Mesodermal cell (in vitro differentiated cells): ENCODE results near the gene FAM53A.
"Not testable (repeated sequence)": the region's sequence is repeated elsewhere in the genome, so short reads cannot be mapped to it uniquely, and the experiment has no call there.

Experiments used
- H3K27ac ChIP-seq: 2 replicates; pipeline ENCODE4 v1.7.0; 2013; ENCODE audit warnings: mild to moderate bottlenecking, low read depth, low read length, moderate library complexity; ENCODE audit not compliant: severe bottlenecking
- H3K36me3 ChIP-seq: 2 replicates; pipeline ENCODE4 v1.7.1; 2013; ENCODE audit warnings: mild to moderate bottlenecking, low read length, moderate library complexity; ENCODE audit not compliant: control insufficient read depth, insufficient read depth
- H3K4me1 ChIP-seq: one replicate; pipeline ENCODE4 v1.7.1; 2013; ENCODE audit warnings: mild to moderate bottlenecking, low read length; ENCODE audit not compliant: insufficient read depth, control insufficient read depth, poor library complexity, severe bottlenecking
- H3K4me3 ChIP-seq: 2 replicates; pipeline ENCODE4 v1.7.0; 2013; ENCODE audit warnings: low read length, control low read depth, mild to moderate bottlenecking; ENCODE audit not compliant: insufficient read depth, poor library complexity, severe bottlenecking; ENCODE audit errors: extremely low read depth
- H3K9me3 ChIP-seq: 2 replicates; pipeline ENCODE4 v1.7.1; 2013; ENCODE audit warnings: mild to moderate bottlenecking, low read length, moderate library complexity; ENCODE audit not compliant: control insufficient read depth
- WGBS, 2 experiments: methylation state at CpG; one replicate each; pipeline ENCODE4 v1.1.5; 2013; ENCODE audit warnings: missing lambda C conversion rate in 2 of 2; ENCODE audit not compliant: insufficient coverage in 2 of 2; 5-methylcytosine and 5-hydroxymethylcytosine counted together

FAM53A gene

DNA sequence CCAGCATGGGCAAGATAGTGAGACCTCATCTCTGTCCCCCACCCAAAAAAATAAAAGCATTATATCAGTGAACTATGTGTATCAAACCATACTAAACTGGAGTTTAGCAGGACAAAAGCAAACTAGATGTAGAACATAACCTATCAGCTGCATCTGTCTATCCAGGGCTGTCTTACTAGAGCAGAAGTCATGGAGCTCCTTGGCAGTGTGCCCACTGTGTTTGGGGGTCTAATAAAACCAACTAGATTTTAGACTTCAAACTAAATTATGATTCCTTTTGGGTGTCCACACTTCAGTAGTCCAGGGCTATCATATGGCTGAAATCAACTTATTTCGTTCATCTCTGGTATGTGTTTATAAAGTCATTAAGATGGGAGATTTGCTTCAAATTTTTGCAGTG is 19.8 kb upstream of the FAM53A start:
- Histone ChIP-seq H3K4me1 (peaks cover 9% of the 10 kb centered on the region), H3K36me3 (peaks cover 83% of the 10 kb centered on the region), H3K4me3 (no peak overlapping the region), H3K9me3 (no peaks in the 10 kb centered on the region), H3K27ac (no peak overlapping the region)
- WGBS, 2 experiments = 100% methylated on average over 1 of the region's 1 CpG; no CpG with 5 or more reads in 1 of the 2 experiments

DNA sequence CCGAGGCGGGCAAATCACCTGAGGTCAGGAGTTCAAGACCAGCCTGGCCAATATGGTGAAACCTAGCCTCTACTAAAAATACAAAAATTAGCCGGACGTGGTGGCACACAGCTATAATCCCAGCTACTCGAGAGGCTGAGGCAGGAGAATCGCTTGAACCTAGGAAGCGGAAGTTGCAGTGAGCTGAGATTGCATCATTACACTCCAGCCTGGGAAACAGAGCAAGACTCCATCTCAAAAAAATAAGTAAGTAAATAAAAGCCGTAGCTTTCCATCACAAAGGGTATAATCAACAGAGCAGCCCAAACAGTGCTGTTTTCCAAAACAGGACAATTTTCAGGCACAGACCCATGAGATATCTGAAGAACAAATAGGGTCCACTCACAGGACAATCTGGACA is 17.6 kb upstream of the FAM53A start:
- WGBS, 2 experiments = 96 to 98% methylated on average over 6 to 7 of the region's 8 CpGs
- not testable (repeated sequence) for H3K4me3 ChIP-seq, H3K9me3 ChIP-seq, H3K27ac ChIP-seq, H3K4me1 ChIP-seq
- H3K36me3 ChIP-seq = peaks cover 96% of the 10 kb centered on the region

DNA sequence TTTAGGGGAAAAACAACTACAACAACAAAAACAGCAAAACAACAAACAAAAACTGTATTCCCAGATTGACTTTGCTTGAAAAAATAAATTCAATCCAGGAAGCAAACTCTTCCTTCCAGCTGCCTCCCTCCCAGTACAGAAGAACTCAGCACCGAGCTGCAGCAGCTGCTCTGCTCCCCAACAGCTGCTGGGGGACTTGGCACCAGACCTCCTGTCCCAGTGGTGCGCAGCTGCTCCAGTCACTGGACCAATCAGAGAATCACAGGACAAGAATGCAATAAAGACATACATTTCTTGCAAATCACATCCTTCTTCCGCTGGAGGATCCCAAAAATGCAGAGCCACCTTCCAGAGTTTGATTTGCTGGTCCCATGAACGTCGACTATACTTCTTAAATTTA is 11.8 kb upstream of the FAM53A start:
- peaks cover 98% of the 10 kb centered on the region for H3K36me3 ChIP-seq
- WGBS, 2 experiments = 89 to 93% methylated on average over 3 to 4 of the region's 5 CpGs
- H3K27ac ChIP-seq = no peak overlapping the region
- H3K4me3 ChIP-seq = no peak overlapping the region
- no peaks in the 10 kb centered on the region for H3K9me3 ChIP-seq
- H3K4me1 ChIP-seq = no peaks in the 10 kb centered on the region

DNA sequence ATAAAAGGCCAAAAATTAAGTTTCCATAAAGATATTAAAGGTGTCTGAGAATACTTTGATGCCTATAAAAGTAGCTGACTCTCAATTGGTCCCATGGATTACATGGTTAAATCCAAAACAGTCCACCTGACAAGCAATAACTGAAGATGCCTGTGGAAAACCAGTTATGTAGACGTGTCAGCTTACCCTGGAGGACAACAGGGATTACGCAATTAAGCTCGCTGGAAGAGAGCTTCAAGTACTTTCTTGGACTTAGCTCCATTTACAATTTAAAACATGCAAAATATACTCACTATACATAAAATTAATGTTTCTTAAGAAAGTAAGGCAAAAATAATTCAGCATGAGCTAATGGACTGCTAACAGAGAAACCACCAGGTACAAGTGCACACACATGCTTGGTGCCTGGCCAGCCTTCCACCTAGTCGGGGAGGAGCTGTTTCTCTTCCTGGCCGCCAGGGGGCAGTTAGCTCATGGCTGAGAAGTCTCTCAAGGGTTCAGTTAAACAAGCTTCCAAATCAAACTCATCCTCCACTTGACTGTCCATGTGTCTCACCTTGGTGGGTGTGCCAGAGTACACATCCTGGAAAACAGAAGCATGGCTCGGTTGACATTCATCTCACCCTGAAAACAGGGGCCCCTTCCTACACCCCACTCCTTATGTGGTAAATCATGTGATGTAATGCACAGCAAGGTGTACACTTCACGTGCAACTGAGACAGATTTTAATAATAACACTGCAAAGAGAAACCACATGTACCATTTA is 9.2 kb upstream of the FAM53A start:
- peaks cover 86% of the 10 kb centered on the region for H3K36me3 ChIP-seq
- WGBS, 2 experiments = 30 to 48% methylated on average over 3 of the region's 7 CpGs

DNA sequence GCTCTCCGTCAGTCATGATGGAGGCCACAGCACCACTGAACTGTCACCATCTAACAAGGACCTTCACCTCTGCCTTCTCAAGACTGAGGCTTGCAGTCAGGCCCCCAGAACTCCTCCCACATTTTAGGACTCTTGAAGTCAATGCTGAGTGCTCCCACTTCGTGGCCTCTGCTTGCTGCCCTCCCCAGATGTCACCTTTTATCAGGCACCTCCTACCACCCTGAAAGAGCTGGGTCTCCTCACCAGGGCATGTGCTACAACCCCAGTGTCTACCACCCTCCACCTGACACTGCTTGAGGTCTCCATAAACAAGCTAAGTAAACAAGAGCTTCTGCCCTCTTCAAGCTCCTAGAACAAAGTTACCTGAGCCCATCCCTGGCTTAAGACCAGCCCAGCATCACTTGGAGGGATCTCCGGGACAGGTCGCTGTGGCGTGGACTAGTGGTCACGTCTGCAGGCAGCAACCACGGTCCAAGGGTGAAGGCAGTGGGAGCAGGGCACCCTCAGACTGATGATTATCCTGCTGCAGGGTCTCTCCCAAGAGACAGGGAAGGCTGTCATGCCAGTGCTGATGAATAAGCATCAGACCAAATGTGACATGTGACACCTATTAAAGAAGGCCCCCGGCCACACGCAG is 7.7 kb upstream of the FAM53A start:
- Histone ChIP-seq H3K9me3 (no peaks in the 10 kb centered on the region), H3K27ac (no peak overlapping the region), H3K36me3 (peaks cover 72% of the 10 kb centered on the region), H3K4me3 (no peak overlapping the region), H3K4me1 (no peaks in the 10 kb centered on the region)
- WGBS, 2 experiments = 85 to 95% methylated on average over 8 to 9 of the region's 9 CpGs

More for the DNA sequence above, 9.2 kb upstream of the FAM53A start:
- Histone ChIP-seq H3K4me3 (no peak overlapping the region), H3K4me1 (no peaks in the 10 kb centered on the region), H3K9me3 (no peaks in the 10 kb centered on the region), H3K27ac (no peak overlapping the region)

DNA sequence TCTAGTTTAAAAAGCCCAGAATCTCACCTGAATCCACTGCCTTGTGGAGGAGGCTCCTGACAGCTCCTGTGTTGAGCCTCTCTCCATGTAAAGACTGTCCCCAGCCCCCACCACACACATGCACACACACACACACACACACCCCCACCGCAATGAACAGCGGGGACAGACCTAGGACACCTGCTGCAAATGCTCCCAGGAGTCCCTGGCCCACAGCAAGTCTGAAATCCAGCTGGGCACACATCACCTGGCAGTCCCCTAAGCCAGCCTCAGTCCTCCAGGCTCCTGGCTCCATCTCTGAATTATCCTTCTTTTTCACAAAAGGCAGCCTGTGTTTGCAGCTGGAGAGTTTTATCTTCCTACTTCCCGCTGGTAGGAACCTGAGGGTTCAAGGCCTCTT is 6.6 kb upstream of the FAM53A start:
- H3K9me3 ChIP-seq = no peaks in the 10 kb centered on the region
- H3K4me3 ChIP-seq = no peak overlapping the region
- H3K27ac ChIP-seq = no peak overlapping the region
- H3K4me1 ChIP-seq = no peaks in the 10 kb centered on the region
- peaks cover 61% of the 10 kb centered on the region for H3K36me3 ChIP-seq
- 100% methylated on average over 1 to 2 of the region's 3 CpGs for WGBS, 2 experiments

DNA sequence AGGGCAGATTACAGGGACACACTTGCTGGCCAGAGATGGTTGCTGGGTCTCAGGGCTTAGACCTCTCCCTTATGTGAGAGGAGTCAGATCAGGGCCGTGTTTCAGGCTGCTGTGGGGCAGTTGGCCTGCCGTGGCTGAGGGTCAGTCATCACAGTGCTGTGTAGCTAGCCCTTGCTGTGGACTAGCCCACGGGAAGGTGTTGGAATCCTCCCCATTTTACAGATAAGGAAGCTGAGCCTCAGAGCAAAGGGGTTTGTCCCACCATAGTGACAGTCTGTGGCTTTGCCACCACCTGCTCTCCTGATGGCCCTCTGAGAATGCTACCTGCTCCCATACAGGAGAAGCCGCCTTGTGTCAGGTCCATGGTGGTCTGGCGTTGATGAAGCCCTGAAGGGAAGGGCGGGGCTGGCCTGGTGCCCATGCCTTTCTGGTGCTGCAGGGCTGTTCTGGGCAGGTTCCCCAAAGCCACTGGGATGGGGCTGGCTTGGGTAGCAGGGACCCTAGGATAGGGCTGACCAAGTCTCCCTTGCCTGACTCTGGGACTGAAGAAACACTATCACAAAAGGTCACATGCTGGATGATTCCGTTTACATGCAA is 2.4 kb upstream of the FAM53A start:
- H3K9me3 ChIP-seq = no peaks in the 10 kb centered on the region
- no peak overlapping the region for H3K4me3 ChIP-seq
- peaks cover 20% of the 10 kb centered on the region for H3K36me3 ChIP-seq
- H3K27ac ChIP-seq = no peak overlapping the region
- 77 to 86% methylated on average over 5 to 6 of the region's 7 CpGs for WGBS, 2 experiments
- peaks cover 6% of the 10 kb centered on the region for H3K4me1 ChIP-seq

DNA sequence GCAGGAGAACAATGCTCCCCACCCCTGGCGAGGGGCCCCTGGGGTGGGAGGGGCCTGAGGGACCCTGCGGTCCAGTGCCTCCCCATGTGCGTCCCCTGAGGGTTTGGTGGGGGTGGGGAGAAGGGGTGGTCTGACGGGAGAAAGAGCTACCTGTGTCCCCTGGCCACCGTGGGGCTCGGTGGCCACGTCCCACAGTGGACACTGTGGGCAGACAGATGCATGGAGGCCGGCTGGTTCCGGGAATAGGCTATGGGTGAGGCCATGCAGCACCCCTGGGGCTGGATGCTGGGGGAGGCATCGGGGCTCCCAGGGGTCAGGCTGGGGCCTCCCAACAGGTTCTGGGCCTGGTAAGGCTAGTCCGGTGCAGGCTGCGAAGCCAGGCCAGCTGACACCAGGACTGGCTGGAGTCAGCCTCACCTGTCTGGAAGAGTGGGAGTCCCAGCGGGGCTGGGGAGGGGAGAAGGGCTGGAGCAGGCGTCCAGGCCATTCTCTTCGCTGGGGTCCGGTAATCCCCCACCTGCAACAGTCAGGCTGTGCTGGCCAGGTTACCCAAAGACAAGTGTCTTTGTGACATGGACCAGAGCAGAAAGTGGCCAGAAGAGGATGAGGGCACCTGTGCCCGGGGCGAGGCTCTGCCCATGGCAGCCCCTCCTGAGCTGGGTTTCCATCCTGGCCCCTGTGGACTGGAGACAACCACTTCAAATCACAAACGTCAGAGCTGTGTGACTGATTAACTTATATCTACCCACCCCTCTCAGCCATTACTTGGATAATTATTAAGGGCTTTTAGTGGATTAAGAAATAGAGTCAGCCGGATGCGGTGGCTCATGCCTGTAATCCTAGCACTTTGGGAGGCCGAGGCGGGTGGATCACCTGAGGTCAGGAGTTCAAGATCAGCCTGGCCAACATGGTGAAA is 1.4 kb upstream of the FAM53A start:
- Histone ChIP-seq H3K9me3 (no peaks in the 10 kb centered on the region), H3K4me1 (peaks cover 6% of the 10 kb centered on the region), H3K4me3 (no peak overlapping the region), H3K27ac (no peak overlapping the region), H3K36me3 (peaks cover 10% of the 10 kb centered on the region)
- WGBS, 2 experiments = 95% methylated on average over 16 to 22 of the region's 23 CpGs

DNA sequence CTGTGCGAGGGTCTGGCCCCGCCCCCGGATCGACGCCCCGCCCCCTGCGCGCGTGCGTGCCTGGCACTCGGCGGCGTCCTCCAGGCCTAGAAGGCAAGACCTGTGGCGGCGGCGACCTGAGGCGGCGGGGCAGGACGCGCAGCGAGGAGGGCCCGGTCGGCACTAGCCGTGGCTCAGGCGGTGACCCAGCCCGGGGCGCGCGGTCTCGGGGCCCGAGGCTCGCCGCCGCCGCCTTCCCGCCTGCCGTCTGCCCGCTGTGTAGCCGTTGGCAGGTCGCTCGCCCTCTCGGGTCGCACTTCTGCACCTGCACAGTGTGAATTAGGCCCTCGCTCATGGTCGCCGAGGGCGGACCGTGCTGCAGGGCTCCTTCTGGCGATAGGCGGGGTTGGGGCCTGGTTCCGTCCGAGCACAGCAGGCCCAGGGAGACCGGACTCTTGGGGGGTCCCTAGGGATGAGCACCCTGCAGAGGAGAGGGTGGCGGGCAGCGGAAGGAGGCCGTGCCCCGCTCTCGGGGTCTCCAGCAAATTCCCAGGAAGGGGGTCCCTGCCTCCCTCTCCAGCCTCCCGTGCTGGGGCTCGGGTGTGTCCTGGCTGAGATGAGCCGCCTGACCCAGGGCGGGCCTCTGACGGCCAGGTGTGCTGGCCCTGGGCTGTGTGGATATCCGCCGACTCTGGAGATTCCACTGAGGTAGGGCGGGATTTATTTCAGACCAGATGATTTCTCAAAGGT is 557 bp upstream of the FAM53A start:
- Histone ChIP-seq H3K4me1 (peaks cover 6% of the 10 kb centered on the region), H3K4me3 (no peak overlapping the region), H3K27ac (no peak overlapping the region), H3K9me3 (no peaks in the 10 kb centered on the region), H3K36me3 (peaks cover 3% of the 10 kb centered on the region)
- WGBS, 2 experiments = 58 to 59% methylated on average over 46 to 62 of the region's 66 CpGs

DNA sequence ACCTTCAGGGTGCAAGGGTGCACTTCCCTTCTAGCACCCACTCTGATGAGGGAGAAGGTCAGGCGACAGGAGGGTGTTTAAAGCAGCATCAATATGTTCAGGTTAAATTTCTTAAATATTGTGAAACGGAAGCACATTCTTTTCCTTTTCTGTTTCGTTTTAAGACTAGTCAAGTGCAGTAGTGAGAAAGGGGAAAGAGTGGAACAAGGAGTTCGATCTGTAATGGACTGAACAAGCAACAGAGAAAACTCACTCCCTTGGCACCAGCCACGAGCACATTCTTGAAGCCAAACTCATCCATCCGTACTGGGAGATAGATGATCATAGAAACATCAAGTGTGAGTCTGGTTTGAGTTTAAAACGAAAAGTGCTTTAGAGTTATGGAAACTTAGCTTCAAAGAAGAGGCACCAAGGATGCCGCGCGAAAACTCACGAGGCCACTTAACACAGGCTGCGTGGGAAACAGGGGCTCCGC is 815 bp downstream of the FAM53A start:
- Histone ChIP-seq H3K36me3 (no peaks in the 10 kb centered on the region), H3K9me3 (no peaks in the 10 kb centered on the region), H3K4me1 (peaks cover 6% of the 10 kb centered on the region), H3K27ac (peak overlapping the region; percentile 49), H3K4me3 (peak overlapping the region; percentile 39)
- WGBS, 2 experiments = 27 to 36% methylated on average over 9 to 10 of the region's 13 CpGs
